ENCODE results near the gene SSTR3. TPM values are rescaled to one million over a fixed set of nuclear protein-coding genes. Genes with fewer than 3 reads are reported as not detected.
"Not testable (repeated sequence)": the region's sequence is repeated elsewhere in the genome, so short reads cannot be mapped to it uniquely, and the experiment has no call there.

Gene SSTR3
- total RNA-seq = not detected
- long read RNA-seq = 0 reads

DNA sequence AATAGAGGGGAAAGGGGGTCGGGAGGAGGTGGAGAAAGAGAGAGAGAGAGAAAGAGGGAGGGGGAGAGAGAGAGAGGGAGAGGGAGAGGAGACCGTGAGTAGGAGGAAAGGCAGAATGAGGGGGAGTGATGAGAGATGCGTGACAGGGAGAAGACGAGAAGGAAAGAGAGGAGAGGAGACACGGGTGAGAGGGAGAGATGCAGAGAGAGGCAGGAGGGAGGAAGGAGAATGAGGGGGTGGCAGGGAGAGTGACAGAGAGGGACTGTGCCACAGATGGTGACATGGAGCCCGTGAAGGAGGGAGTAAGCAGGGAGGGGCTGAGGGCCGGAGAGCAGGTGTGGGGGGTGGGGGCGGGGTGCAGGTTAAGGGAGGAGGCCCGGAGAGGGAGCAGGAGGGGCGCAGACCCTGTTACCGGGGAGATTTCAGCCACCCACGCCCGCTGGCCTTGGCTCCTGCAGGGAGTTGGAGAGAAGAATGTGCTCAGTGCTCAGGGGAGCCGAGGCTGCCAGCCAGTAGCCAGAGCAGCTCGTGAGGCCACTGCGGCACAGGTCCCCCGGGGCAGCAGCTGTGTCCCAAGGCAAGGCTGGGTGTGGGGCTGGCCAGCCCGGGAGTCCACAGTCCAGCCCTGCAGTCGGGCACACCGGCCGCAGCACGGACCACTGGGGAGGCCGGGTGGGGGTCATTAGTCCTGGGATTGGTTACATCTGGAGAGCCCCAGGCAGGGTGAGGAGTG is at the start of gene SSTR3:
Gene SSTR3 (minus strand): TSS at position 304 of the 733 bp plus-strand sequence. CDS start 4,674 bp downstream, outside the sequence.
- ATAC-seq (ENCODE audit: poor library complexity) = peak; percentile 27

DNA sequence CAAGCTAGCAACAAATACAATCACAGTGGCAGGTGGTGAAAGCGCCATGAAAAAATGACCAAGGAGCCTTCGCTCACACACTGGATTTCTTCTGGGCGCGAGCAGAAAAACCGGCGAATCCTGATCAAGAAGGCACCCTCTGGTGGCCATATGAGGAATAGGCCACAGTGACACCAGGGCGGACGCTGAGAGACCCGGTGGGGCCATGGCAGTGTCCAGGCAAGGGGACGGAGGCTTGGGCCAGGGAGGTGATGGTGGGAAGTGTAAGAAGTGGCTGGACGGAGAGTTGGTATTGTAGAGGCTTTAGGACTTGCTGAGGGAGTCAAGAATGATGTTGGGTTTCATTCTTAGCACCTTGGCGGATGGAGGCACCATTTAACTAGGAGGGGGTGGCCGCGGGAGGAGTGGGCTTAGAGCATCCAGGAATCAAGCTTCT is 48.6 kb upstream of the SSTR3 start:
- intact Hi-C loops (cut with DNase I) = no loop called here
- ATAC-seq (ENCODE audit: poor library complexity) (peak; percentile 71), DNase-seq (peak; percentile 67)

More for the DNA sequence above, at the start of gene SSTR3:
- DNase-seq = no peak
- intact Hi-C loops (cut with DNase I) = no loop called here

DNA sequence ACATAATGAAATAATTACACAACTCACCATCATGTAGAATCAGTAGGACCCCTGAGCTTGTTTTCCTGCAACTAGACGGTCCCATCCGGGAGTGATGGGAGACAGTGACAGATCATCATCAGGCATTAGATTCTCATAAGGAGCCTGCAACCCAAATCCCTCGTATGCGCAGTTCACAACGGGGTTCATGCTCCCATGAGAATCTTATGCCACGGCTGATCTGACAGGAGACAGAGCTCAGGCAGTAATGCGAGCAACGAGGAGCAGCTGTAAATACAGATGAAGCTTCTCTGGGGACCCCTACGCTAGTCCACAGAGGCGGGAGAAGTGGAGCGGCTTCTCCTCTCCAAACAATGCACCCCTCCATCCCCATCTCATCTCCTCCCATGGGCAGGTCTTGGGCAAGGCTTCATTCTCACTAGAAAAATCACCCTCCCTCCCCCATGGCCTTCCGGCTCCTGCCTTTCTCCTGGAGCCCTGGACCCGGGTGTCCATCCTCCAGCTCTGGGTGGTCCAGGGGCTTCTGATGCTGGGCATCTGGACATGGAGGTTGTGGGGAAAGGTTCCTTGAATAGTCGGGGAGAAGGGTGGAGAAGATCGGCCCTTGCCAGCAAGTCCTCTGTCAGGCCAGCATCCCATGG is 48.0 kb upstream of the SSTR3 start:
- no peak for DNase-seq
- no peak for ATAC-seq (ENCODE audit: poor library complexity)
- intact Hi-C loops (cut with DNase I) = no loop called here

DNA sequence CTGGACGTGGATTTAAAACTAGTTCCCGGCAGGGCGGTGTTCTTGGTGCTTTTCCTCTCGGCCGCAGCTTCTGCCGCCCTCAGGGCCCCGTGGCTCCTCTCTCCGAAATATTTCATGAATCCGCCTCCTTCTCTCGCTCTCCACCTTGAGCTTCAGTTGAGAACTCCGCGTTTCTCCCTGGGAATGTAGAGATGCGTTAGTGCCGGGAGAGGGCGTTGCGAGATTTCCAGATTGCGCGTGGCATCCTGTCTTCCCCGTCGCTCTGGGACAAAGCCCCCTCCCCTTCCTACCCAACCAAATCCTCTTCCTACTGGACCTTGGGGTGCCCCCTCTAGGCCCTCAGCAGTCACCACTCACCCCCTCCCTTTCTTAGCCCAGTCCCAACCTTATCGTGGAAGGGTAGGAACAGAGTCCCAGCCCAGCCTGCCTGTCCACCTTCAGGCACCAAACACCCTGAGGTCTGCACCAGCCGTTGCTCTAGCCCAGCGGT is 47.3 kb upstream of the SSTR3 start:
- no peak for DNase-seq
- intact Hi-C loops (cut with DNase I) = no loop called here
- ATAC-seq (ENCODE audit: poor library complexity) = no peak

DNA sequence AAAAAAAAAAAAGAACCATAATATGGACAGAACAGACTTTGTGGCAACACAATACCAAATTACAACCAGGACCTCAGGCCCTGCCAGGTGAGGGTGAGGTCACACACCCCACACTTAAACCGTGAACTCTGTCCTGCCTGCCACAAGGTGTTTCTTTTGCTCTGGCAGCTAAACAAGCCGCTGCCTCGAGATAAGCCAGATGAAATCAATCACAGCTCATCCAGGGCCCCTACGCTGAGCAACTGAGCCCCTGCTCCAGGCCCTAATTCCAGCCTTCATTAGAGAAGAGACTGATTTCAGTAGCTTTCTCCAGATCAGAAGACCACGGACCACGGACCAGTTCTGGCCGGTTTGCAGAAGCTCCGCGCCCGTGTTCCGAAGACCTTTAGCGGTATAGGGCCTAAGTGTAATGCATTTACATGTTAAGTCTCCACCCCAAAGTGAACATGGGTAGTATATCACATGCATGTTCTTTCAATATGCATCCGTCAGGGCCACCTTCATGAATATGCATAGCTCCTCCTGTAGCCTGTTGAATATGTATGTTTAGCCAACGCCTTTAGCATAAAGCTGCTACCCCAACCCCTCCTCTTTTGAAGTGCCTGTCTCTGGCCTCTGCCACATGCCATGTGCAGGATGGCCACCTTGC is 46.6 kb upstream of the SSTR3 start:
- intact Hi-C loops (cut with DNase I) = no loop called here
- no peak for DNase-seq
- no peak for ATAC-seq (ENCODE audit: poor library complexity)

DNA sequence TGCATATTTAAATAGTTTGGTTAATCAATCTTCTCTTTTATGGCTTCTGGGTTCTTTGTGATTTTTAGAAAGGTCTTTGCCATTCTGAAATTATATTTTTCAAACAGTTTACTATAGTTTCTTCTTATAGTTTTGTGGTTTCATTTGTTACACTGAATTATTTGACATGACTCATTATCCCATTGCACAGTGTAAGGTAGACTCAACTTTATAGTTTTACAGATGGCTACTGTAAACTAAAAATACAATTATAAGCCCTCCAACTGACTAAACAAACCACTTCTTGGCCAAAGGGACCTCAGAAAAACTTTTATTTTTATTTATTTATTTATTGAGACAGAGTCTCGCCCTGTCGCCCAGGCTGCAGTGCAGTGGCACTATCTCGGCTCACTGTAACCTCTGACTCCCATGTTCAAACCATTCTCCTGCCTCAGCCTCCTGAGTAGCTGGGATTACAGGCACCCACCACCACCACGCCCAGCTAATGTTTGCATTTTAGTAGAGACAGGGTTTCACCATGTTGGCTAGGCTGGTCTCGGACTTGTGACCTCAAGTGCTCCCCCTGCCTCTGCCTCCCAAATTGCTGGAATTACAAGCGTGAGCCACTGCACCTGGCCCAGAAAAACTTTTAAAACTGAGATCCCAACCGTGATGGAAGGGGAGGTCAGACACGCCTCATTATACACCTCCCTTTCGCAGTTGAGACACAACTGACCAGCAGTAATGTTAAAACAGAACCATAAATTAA is 45.9 kb upstream of the SSTR3 start:
- DNase-seq (no peak), ATAC-seq (ENCODE audit: poor library complexity) (no peak)
- intact Hi-C loops (cut with DNase I) = no loop called here

DNA sequence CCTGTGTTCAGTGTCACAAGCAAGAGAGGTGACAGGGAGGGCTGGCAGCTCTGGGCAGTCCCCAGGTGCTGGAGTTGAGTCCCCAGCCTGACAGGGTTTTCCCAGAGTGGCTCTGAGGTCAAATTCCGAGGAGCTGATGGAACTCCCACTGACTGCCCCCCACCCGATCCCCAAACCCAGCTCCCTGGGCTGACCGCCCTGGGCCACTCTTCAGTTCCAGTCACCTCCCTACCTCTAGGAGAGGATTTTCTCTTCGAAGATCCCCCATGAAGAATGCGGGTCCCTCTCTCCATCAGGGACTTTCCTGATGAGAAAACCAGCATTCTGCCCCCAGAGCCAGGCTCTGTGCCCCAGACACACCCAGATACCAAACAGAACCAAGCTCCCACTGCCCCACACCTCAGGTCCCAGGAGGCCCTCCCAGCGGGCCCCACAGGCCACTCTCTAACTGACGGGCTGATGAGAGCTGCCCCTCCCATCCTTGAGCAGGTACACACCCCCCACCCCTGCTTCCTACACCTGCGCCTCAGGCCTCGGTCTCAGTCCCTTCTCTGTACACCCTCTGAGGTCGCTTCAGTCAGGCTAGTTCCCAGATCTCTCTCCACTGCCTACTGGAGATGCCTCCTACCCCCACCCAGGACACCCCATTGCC is 43.9 kb upstream of the SSTR3 start:
- ATAC-seq (ENCODE audit: poor library complexity) (no peak), DNase-seq (no peak)
- intact Hi-C loops (cut with DNase I) = no loop called here

DNA sequence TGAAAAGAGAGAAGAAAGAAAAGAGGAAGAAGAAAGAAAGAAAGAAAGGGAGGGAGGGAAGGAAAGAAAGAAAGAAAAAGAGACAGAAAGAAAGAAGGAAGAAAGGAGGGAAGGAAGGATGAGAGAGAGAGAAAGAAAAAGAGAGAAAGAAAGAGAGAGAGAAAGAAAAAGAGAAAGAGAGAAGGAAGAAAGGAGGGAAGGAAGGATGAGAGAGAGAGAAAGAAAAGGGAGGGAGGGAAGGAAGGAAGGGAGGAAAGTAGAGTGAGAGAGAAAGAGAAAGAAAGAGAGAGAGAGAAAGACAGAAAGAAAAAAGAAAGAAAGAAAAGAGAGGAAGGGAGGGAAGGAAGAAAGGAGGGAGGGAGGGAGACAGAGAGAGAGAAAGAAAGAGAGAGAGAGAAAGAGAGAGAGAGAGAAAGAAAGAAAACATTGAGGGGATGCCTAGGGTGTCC is 43.3 kb upstream of the SSTR3 start:
- DNase-seq (no peak), ATAC-seq (ENCODE audit: poor library complexity) (no peak)
- intact Hi-C loops (cut with DNase I) = no loop called here

DNA sequence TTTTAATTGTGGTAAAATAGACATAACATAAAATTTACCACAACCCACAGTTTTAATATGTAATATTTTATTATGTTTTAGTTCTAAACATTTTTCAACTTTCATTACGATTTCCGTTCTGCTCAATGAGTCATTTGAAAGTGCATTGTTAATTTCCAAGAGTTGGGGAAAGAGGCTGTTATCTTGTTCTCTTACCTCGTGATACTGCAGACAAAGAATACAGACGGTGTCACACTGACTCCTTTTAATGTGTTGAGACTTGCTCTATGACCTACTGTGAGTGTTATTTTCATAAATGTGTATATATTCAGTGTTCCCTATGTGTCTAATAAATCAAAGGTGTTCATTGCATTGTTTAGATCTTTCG is 42.6 kb upstream of the SSTR3 start:
- no peak for ATAC-seq (ENCODE audit: poor library complexity)
- intact Hi-C loops (cut with DNase I) = no loop called here
- no peak for DNase-seq

DNA sequence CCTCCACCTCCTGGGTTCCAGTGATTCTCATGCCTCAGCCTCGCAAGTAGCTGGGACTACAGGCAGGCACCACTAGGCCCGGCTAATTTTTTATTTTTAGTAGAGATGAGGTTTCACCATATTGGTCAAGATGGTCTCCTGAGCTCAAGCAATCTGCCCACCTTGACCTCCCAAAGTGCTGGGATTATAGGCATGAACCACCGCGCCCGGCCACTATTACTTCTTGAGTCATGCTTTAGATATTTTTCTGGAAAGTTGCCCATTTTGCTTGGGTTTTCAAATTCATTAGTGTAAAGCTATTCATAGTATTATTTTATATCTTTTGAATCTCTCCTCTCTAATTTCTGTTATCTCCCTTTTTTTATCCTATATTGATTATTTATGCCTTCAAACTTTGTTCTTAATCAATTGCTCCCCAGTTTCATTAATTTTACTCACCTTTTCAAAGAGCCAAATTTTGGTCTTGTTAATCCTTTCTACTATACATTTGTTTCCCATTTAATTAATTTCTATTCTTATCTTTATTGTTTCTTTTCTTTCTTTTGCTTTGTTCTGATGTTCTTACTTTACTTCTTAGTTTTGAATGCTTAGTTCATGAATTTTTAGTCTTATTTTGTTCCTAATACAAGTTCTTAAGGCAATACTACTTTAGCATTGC is 42.1 kb upstream of the SSTR3 start:
- ATAC-seq (ENCODE audit: poor library complexity) (no peak), DNase-seq (no peak)
- intact Hi-C loops (cut with DNase I) = no loop called here

DNA sequence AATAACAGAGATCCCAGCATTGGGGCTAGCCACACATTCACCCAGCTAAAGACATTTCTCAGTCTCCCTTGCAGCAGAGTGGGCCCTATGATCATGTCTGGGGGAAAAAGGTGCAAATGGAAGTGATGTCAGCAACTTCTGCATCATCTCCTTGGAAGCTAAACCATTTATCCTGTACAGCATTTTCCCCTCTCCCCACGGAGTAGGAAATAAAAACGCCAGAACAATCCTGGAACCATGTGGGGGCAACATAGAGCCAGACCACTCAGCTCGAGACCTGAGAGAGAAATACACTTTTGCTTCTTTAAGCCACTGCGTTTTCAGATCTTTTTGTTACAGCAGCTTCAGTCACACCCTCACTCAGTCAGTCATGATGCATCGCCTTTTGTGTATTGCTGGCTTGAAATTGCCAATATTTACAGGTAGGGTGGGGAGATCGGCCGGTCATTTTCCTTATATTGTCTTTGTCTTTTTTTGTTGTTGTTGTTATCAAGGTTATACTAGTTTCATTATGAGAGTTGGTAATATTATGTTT is 40.9 kb upstream of the SSTR3 start:
- ATAC-seq (ENCODE audit: poor library complexity) (no peak), DNase-seq (no peak)
- intact Hi-C loops (cut with DNase I) = no loop called here

DNA sequence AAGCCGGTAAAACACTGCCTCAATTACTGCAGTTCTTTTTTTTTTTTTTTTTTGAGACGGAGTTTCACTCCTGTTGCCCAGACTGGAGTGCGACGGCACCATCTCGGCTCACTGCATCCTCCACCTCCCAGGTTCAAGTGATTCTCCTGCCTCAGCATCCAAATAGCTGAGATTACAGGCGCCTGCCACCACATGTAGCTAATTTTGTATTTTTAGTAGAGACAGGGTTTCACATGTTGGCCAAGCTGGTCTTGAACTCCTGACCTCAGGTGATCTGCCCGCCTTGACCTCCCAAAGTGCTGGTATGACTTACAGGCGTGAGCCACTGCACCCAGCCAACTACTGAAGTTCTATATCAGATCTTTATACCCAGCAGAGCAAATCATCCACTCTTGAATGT is 39.6 kb upstream of the SSTR3 start:
- ATAC-seq (ENCODE audit: poor library complexity); intact Hi-C loops (cut with DNase I); DNase-seq: not testable (repeated sequence)

DNA sequence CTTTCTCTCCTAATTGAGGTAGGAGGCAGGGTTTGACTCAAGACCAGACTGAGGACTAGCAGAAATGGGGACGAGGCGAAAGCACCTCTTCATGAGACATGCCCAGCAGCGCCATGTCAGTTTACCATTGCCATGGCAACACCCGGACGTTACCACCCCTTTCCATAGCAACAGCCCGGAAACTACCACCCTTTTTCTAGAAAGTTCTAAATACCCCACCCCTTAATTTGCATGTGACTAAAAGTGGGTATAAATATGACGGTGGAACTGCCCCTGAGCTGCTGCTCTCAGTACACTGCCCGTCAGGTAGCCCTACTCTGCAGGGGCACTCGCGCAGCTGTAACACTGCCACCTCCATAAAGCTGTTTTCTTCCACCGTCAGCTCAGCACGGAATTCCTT is 37.7 kb upstream of the SSTR3 start:
- intact Hi-C loops (cut with DNase I) = no loop called here
- ATAC-seq (ENCODE audit: poor library complexity) (no peak), DNase-seq (no peak)

DNA sequence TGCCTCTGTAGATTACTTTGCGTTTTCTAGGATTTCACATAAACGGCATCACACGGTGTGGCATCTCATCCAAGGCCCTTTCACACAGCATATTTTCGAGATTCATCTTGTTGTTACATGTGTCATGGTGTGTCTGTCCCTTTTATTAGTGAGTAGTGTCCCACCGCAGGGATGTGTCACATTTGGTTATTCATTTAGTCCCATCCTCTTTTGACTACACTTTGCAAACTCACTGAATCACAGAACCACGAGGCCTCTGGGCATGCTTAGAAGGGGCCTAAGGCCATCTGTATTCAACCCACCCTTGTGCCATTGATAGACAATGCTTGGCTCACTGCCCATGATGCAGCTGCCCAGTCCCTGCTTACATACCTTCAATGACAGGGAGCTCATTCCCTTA is 36.0 kb upstream of the SSTR3 start:
- DNase-seq (no peak), ATAC-seq (ENCODE audit: poor library complexity) (no peak)
- intact Hi-C loops (cut with DNase I) = no loop called here

DNA sequence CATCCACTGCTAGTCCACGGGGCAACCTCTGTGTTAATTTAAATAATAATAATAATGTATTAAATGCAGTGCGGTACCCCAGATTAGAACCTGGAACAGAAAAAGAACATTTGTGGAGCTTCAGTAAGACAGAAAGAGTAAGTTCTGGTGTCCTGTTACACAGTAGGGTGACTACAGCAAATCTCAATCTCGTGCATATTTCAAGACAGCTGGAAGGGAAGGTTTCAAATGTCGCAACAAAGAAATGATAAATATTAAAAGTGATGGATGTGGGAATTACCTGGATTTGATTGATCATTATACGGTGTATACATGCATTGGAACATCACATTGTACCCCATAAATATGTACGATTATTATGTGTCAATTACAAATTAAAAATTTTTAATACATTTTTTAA is 33.5 kb upstream of the SSTR3 start:
- ATAC-seq (ENCODE audit: poor library complexity) (no peak), DNase-seq (no peak)
- intact Hi-C loops (cut with DNase I) = no loop called here

DNA sequence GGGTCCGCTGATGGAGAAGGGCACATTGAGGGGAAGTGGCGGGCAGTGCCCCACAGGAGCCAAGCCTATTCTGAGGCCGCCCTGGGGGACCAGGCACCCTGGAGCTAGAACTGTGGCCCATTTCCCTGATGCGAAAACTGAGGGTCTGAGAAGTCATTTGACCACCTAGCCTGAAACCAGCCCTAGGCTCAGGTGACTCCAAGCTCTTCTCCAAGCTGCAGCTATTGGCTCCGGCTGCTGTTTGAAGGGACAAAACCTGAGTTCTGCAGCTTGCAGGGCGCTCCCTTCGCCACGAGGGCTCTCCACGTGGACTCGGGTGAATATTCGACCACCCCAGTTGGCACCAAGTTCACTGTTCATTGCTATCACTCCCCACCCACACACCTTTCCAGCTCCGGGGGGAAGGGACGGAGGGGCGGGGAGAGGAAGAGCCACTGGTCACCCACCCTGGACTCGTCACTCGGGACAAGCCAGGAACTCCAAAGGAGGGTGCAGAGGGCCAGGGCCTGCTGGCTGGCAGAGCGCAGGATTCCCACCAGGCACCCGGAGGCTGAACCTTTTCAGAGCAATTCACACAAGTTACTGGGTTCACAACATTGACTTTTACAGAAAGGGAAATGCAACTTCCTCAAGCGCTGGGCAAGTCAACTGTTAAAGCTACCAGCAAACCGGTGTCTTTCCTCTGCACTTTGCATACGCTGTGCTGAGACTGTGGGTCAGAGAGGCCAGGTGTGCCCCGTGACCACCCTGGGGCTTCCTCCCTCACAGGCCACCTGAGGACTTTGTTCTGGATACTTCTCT is 32.8 kb upstream of the SSTR3 start:
- DNase-seq (no peak), ATAC-seq (ENCODE audit: poor library complexity) (no peak)
- intact Hi-C loops (cut with DNase I) = no loop called here

All from Right ventricle myocardium superior (tissue), 1 donor.